WERI-Rb-1 (cell line): ENCODE measurements around the gene CSDE1.

Experiments
- DNase-seq: peaks from one replicate; pipeline ENCODE4 v3.0.0-alpha.2; 2020
- H3K27ac ChIP-seq: fragments of 250-450 bp; sonication (Bioruptor Pico); 2 replicates; pipeline ENCODE4 v1.5.1; 2020; ENCODE audit warnings: mild to moderate bottlenecking, moderate library complexity
- H3K27me3 ChIP-seq: fragments of 250-450 bp; sonication (Bioruptor Pico); 2 replicates; pipeline ENCODE4 v1.5.1; 2021; ENCODE audit warnings: mild to moderate bottlenecking, low read depth, moderate library complexity; ENCODE audit not compliant: insufficient read depth, severe bottlenecking
- H3K36me3 ChIP-seq: fragments of 250-450 bp; sonication (Bioruptor Pico); 2 replicates; pipeline ENCODE4 v1.5.1; 2020; ENCODE audit warnings: mild to moderate bottlenecking, moderate library complexity
- H3K4me3 ChIP-seq: 2 replicates; pipeline ENCODE4 v1.5.1; 2011; ENCODE audit warnings: low read depth, mild to moderate bottlenecking, control low read depth, low read length
- H3K9me3 ChIP-seq: fragments of 250-450 bp; sonication (Bioruptor Pico); 2 replicates; pipeline ENCODE4 v1.5.1; 2021; ENCODE audit warnings: mild to moderate bottlenecking, moderate library complexity; ENCODE audit not compliant: severe bottlenecking
- TF ChIP-seq, protein P1 (sequence below): IDR thresholded peaks from 2 replicates; pipeline ENCODE4 v1.5.1; 2011; ENCODE audit warnings: low read depth, mild to moderate bottlenecking, control low read depth, inconsistent platforms, low read length

CSDE1 gene

DNA sequence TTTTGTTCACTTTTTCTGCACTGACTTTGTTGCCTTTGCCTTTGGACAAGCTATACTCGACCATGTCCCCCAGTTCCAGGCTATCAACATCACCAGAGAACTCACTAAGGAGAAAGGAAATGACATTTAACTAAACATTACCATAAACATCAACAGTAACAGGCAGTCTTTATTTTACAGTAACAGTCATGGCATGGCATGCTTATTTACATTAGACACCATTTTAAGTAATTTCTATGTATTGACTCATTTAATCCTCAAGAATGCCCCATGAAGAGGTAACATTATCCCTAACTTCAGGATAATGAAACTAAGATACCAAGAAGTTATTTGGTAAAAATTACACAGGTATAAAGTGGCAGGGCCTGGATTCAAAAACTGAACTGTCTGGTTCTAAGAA, 32.6 kb downstream of the CSDE1 start:
- no peak for DNase-seq
- H3K4me3 ChIP-seq: no peak overlapping the region
- H3K36me3 ChIP-seq: peaks cover 100% of the 10 kb centered on the region
- TF ChIP-seq, protein P1, sequence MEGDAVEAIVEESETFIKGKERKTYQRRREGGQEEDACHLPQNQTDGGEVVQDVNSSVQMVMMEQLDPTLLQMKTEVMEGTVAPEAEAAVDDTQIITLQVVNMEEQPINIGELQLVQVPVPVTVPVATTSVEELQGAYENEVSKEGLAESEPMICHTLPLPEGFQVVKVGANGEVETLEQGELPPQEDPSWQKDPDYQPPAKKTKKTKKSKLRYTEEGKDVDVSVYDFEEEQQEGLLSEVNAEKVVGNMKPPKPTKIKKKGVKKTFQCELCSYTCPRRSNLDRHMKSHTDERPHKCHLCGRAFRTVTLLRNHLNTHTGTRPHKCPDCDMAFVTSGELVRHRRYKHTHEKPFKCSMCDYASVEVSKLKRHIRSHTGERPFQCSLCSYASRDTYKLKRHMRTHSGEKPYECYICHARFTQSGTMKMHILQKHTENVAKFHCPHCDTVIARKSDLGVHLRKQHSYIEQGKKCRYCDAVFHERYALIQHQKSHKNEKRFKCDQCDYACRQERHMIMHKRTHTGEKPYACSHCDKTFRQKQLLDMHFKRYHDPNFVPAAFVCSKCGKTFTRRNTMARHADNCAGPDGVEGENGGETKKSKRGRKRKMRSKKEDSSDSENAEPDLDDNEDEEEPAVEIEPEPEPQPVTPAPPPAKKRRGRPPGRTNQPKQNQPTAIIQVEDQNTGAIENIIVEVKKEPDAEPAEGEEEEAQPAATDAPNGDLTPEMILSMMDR: no peak
- H3K27ac ChIP-seq: no peak overlapping the region
- H3K9me3 ChIP-seq: no peaks in the 10 kb centered on the region
- H3K27me3 ChIP-seq: no peaks in the 10 kb centered on the region

- TF ChIP-seq, protein P1: no peak
- Histone ChIP-seq H3K36me3 (peaks cover 100% of the 10 kb centered on the region), H3K27me3 (no peaks in the 10 kb centered on the region), H3K4me3 (no peak overlapping the region), H3K9me3 (no peaks in the 10 kb centered on the region), H3K27ac (no peak overlapping the region)
- DNase-seq: no peak
Observed at GRCh38 chr1:114723915-114724314, 33.9 kb downstream of the CSDE1 start.

DNA sequence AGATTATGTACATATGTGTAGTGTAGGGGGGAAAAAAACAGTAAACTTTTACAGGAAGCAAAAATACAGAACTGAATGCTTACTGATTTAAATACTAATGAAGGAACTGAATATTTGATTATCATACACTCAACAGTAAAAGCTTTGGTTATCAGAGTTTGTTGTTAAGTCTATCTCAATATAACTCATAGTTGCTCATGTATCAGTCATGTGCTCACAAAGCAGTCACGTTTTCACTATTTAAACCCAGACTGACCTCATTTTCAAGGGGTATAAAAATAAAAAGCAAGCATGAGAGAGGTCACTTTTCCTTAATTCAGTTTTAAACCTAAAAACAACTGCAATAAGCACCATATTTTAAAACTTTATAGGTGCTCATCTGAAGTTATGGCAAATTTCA, 34.3 kb downstream of the CSDE1 start:
- Histone ChIP-seq H3K27me3 (no peaks in the 10 kb centered on the region), H3K36me3 (peaks cover 100% of the 10 kb centered on the region), H3K4me3 (no peak overlapping the region), H3K9me3 (no peaks in the 10 kb centered on the region), H3K27ac (no peak overlapping the region)
- DNase-seq: no peak
- TF ChIP-seq, protein P1: no peak

DNA sequence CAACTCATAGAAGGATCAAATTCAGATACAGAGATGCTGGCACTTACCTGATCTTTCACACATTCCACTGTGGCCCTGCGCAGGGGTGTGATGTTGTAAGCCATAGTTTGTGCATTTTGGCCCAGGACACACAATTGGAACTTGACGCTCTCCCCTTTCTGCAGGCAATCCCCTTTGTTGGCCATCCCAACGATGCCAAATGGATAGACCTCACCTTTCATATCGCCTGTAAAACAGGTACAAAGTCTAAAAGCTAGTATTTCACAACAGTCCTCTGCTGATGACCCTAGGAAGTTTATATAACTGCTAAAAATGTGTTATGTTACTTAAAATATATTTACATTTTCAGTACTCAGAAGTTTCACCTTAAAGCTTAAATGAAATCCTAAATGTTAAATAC, 37.3 kb downstream of the CSDE1 start:
- no peak overlapping the region for H3K27ac ChIP-seq
- H3K4me3 ChIP-seq: no peak overlapping the region
- no peak for DNase-seq
- TF ChIP-seq, protein P1: no peak
- peaks cover 81% of the 10 kb centered on the region for H3K36me3 ChIP-seq
- no peaks in the 10 kb centered on the region for H3K9me3 ChIP-seq
- no peaks in the 10 kb centered on the region for H3K27me3 ChIP-seq

DNA sequence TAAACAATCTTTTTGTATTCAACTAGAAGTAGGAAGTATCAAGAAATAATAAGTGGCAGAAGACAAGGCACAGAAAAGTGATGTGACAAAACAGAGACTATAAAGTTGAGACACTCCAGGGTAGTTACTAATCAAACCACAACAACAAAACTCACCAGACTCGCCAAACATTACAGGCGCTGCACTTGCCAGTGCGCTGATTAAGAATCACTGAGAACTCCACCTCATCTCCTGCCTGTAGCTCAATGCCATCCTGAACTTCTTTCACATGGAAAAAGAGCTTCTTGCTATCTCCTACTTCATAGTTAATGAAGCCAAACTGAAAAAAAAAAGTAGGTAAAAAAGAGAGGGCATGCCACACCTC, 38.4 kb downstream of the CSDE1 start:
- peaks cover 74% of the 10 kb centered on the region for H3K36me3 ChIP-seq
- no peaks in the 10 kb centered on the region for H3K27me3 ChIP-seq
- no peak for DNase-seq
- TF ChIP-seq, protein P1: no peak
- no peaks in the 10 kb centered on the region for H3K9me3 ChIP-seq
- no peak overlapping the region for H3K27ac ChIP-seq
- H3K4me3 ChIP-seq: no peak overlapping the region

DNA sequence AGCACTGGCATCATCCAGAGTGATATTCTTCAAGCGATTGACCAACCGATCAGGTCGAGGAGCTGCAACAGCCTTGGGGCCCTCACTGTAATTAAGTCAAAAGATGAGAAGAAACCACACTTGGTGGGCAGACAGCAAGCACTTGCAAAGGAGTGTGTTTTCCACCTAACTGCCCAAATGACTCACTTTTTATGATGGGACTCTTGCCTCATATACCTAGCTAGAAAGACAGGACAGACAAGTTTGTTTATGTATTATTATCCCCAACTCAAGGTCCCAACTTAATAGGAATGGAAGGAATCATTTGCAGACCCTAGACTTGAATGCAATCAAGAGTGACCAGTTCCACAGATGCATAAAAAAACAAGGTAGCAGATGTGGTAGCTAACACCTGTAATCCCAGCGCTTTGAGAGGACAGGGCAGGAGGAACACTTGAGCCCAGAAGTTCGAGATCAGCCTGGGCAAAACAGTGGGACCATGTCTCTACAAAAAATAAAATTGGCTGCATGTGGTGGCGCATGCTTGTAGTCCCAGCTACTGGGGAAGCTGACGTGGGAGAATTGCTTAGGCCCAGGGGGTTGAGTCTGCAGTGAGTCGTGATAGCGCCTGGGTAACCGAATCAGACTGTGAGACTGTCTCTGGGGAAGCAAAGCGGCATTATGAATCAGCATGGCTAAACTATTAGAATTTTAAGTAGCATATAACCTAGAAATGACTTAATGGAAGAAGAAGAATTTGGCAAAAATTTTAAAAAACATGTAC, 38.9 kb downstream of the CSDE1 start:
- peaks cover 71% of the 10 kb centered on the region for H3K36me3 ChIP-seq
- no peaks in the 10 kb centered on the region for H3K27me3 ChIP-seq
- no peak overlapping the region for H3K4me3 ChIP-seq
- no peak overlapping the region for H3K27ac ChIP-seq
- H3K9me3 ChIP-seq: no peaks in the 10 kb centered on the region
- no peak for DNase-seq
- TF ChIP-seq, protein P1: no peak
